ENCODE data around the gene RANBP2.
"Not testable (repeated sequence)": the region's sequence is repeated elsewhere in the genome, so short reads cannot be mapped to it uniquely, and the experiment has no call there.

The RANBP2 gene

DNA sequence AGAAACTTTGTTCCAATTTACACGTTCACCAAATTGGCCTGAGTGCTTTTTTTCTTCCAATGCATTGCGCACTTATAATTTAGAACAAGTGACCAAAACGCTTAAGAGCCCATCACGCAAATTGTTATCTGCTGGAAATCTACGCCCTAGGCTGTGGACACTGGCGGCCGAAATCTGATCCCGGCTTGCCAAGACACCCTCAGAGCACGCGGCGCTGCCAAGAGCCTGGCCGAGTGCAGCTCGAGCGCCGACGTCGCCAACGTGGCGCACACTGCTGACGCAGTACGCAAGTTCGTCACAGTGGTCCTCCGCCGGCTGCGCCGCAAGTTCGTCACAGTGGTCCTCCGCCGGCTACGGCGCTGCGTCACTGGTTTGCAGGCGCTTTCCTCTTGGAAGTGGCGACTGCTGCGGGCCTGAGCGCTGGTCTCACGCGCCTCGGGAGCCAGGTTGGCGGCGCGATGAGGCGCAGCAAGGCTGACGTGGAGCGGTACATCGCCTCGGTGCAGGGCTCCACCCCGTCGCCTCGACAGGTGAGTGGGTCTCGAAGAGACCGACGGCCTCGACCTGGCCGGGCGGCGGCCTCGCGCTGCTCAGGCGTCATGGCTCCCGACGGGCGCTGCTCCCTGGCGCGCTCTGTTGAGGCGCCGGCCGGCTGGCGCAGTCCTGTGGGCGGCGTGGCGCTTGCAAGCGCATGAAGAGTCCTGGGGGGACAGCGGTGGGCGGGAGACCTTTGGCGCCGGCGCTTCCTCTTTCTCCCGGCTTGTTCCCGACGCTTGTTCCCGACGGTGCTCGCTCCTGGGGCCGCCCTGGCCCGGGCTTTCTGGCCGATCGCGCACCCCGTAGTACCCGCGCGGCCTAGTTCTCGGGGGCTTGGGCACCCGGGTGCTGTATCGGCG is at the start of gene RANBP2:
Gene RANBP2, plus strand, starts transcription at position 334 of the 896 bp plus-strand sequence. Its CDS starts 125 bp downstream, at position 459.
- Histone ChIP-seq H3K27me3 (no peaks in the 10 kb centered on the region), H3K27ac (peak within 1 kb of the TSS; percentile 85 to 95 (median 90)), H4K20me1 (peaks cover 20 to 39% (median 29%) of the 10 kb centered on the region in 11 experiments; a peak in 21 of 22 replicates), H3K36me3 (no peaks in the 10 kb centered on the region), H3K9ac (peak within 1 kb of the TSS; percentile 88 to 97 (median 93)), H3K9me3 (replicated peaks in 1 of 11) (no peaks in the 10 kb centered on the region), H3K4me3 (peak within 1 kb of the TSS; percentile 71 to 98 (median 88)), H3K4me1 (peaks cover 23 to 38% (median 30%) of the 10 kb centered on the region in 10 experiments), H3K4me2 (peak within 1 kb of the TSS; percentile 76 to 92 (median 90))
- no peak for TF ChIP-seq Cebpa-rat (IDR thresholded peaks at IDR 0.05)

DNA sequence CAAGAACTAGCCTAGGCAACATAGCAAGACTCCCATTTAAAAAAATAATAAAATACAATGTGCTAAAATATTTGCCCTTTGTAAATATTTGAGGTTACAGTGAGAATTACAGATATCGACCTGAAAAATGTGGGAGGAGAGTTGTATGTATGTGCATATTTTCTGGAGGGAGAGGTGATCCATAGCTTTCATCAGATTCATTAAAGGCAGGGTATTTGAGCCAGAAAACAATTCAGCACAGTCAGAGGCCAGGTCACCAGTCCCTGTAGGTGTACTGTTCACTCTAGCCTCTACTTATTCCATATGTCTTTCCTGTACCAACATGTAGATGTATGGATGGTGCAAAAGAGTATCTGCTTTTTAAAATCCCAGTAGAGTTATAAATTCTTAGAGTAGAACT is 49.0 kb upstream of the RANBP2 start:
- H3K27me3 ChIP-seq; H3K9me3 ChIP-seq (replicated peaks in 1 of 11); H3K4me1 ChIP-seq; H3K27ac ChIP-seq; H3K4me2 ChIP-seq; H3K4me3 ChIP-seq; H3K9ac ChIP-seq; H4K20me1 ChIP-seq: not testable (repeated sequence)
- H3K36me3 ChIP-seq: peaks cover 7 to 28% (median 11%) of the 10 kb centered on the region in 11 experiments

DNA sequence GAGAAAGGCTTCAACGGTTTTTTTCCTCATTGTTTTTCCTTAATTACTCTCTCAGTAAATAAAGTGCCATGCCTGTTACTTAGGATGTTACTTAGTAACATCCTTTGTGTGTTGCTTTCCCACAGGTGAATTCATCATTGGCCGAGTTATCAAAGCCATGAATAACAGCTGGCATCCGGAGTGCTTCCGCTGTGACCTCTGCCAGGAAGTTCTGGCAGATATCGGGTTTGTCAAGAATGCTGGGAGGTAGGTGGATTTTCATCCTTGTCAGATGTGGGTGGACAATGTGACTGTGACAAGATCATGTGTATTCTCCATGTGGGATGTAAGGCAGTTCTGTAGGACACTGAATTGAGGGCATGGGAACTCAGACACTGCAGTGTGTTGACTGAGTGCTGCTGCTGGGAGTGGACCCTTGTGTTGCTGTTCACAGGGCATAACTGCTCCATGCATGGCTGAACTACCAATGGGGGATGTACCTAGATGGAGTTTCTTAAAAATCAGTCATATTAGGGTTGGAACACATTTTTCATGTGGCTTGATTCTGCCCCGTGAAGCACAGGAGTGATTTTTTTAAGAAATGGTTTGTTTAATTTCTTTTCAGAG is 47.0 kb upstream of the RANBP2 start:
- H4K20me1 ChIP-seq; H3K4me2 ChIP-seq; H3K27me3 ChIP-seq; H3K4me3 ChIP-seq; H3K9me3 ChIP-seq (replicated peaks in 1 of 11); H3K9ac ChIP-seq; H3K27ac ChIP-seq; H3K4me1 ChIP-seq: not testable (repeated sequence)
- peaks cover 13 to 44% (median 18%) of the 10 kb centered on the region in 11 experiments for H3K36me3 ChIP-seq

DNA sequence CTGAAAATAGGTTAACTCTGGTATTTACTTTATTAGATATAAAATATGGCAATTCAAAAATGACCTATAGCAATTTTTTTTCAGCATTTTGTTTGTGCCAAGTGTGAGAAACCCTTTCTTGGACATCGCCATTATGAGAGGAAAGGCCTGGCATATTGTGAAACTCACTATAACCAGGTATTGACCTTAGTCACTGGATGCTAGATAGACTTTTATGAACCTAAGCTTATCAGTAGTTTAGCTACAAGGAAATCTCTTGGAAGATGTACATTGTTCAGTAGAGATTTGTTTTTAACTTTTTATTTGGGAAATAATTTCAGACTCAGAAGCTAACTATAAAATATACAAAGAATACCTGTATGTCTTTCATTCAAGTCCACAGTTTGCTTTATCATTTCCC is 42.8 kb upstream of the RANBP2 start:
- not testable (repeated sequence) for H3K27me3 ChIP-seq

DNA sequence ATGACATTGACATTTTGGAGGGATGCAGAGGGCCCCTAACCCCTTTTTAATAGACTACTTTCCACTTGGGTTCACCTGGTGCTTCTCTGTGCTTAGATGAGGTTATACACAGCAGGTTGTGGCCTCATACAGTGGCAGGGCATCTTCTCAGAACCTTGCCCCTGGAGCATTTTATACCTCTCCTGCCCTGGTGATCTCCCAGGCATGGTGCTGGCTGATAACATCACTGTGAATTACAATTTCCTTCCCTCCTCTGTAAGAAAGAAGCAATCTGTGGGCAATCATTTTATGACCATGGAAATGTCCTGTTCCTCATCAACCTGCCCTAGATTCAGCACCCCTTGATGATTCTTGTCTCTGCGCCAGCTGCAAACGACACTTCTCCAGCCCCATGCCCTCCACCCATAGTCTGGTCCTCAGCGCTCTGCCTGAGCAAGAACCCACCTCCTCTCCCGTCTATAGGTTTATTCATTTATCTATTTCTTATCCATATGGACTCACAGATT is 42.0 kb upstream of the RANBP2 start:
- Histone ChIP-seq H3K4me1 (peaks cover 13 to 40% (median 19%) of the 10 kb centered on the region in 10 experiments; a peak in 18 of 20 replicates), H3K36me3 (peaks cover 26 to 58% (median 35%) of the 10 kb centered on the region in 11 experiments), H3K27ac (peak overlapping the region in 2 of 11 experiments; percentile 31 to 62; a peak in 2 of 22 replicates), H3K4me2 (peak overlapping the region in 2 of 11 experiments; percentile 6 to 23; a peak in 2 of 22 replicates)
- not testable (repeated sequence) for H3K9ac ChIP-seq; H3K4me3 ChIP-seq; H3K9me3 ChIP-seq (replicated peaks in 1 of 11); H3K27me3 ChIP-seq; H4K20me1 ChIP-seq

More for the DNA sequence above, 42.8 kb upstream of the RANBP2 start:
- H3K4me3 ChIP-seq; H4K20me1 ChIP-seq; H3K9me3 ChIP-seq (replicated peaks in 1 of 11); H3K9ac ChIP-seq; H3K4me2 ChIP-seq; H3K27ac ChIP-seq: not testable (repeated sequence)
- Histone ChIP-seq H3K36me3 (peaks cover 25 to 54% (median 28%) of the 10 kb centered on the region in 11 experiments), H3K4me1 (peaks cover 13 to 38% (median 19%) of the 10 kb centered on the region in 10 experiments; a peak in 18 of 20 replicates)

DNA sequence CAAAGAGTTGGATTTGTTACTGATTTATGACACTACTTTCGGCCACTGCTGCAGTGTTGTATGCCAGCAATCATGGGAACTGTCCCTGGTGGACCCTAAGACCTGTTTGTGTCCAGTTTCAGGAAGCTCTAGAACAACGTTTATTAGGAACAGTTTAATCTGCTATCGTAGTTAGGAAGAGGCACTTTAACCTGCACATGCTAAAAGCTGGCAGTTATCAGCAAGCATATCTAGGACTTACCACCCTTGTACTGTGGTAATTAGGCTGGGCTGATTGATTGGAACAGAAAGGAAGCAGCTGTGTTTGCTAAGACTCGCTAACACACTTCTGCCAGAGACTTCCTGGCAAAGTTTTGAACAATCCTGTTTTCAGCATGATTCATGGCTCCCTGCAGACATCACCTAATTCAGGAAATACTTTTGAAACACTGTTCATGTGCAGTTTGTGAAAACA is 41.1 kb upstream of the RANBP2 start:
- not testable (repeated sequence) for H3K9me3 ChIP-seq (replicated peaks in 1 of 11); H3K4me3 ChIP-seq; H3K27me3 ChIP-seq; H4K20me1 ChIP-seq
- H3K4me2 ChIP-seq: peak overlapping the region; percentile 24 to 63 (median 48); a peak in 20 of 22 replicates
- H3K9ac ChIP-seq: peak overlapping the region in 2 of 11 experiments; percentile 3 to 59; a peak in 3 of 22 replicates
- peak overlapping the region in 10 of 11 experiments; percentile 17 to 67 (median 54); a peak in 16 of 22 replicates for H3K27ac ChIP-seq
- peaks cover 13 to 40% (median 19%) of the 10 kb centered on the region in 10 experiments; a peak in 18 of 20 replicates for H3K4me1 ChIP-seq
- H3K36me3 ChIP-seq: peaks cover 23 to 63% (median 34%) of the 10 kb centered on the region in 11 experiments

DNA sequence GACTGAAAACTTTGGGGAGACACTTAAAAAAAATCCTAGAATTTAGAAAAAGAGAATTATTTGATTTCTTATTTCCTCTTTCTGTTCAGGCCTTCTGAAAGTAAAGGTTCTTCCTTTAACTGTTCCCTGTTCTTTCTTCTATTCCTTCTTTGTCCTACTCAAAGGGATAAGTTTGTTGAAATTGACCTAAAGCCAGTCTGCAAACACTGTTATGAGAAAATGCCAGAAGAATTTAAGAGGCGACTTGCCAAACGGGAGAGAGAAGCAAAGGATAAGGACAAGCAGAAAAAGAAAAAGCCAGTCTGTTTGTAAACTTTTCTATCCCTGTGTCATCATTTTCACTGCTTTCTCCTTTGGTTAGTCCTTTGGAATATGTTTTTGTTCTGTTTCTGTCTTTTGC is 38.5 kb upstream of the RANBP2 start:
- H3K9ac ChIP-seq; H4K20me1 ChIP-seq; H3K27me3 ChIP-seq; H3K4me3 ChIP-seq; H3K27ac ChIP-seq; H3K9me3 ChIP-seq (replicated peaks in 1 of 11); H3K4me2 ChIP-seq: not testable (repeated sequence)
- H3K36me3 ChIP-seq: peaks cover 12 to 70% (median 36%) of the 10 kb centered on the region in 11 experiments; a peak in 20 of 22 replicates
- peaks cover 13 to 40% (median 19%) of the 10 kb centered on the region in 10 experiments; a peak in 18 of 20 replicates for H3K4me1 ChIP-seq

DNA sequence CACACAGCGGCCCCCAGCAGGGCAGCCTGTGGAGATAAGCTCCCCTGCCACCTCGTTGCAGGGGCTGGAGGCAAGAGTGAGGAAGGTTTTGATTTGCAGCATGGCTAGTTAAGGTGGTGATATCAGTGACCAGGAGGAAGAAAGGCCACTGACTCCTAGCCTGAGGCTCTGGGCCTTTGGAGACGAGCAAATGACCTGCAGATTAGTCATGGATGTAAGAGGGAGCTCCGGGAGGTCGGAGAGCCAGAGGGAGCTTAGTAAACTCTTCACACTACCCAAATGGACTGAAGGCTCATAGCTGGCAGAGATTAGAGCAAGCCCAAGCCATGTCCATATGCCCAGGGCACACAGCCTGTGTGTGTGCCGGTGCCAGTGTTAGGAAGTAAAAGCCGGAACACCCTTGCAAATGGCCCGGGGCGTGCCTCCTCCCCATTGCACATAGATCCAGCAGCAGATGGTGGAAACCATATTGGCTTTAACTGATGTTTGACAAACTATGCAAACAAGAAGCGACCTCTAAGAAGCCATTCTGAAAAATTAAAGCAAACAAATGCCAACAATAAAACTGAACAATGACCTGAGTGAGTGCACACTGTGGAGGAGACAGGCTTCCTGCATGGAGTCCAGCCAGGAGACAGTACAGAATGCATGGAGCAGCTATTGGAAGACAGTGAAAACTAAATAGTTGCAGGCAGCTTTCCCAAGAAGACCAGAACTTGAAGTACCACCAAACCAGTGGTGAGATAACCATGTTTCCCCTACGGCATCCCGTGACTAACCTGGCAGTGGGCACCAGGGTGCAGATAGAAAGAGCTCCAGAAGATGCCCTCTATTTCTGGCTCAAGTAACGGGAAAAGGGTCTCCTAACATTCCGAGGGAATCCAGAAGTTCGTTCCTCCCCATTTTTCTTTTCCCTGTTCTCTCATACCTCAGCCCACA is 30.2 kb upstream of the RANBP2 start:
- H3K27ac ChIP-seq; H3K9me3 ChIP-seq (replicated peaks in 1 of 11); H3K4me1 ChIP-seq; H3K27me3 ChIP-seq; H4K20me1 ChIP-seq; H3K9ac ChIP-seq; H3K4me2 ChIP-seq; H3K4me3 ChIP-seq: not testable (repeated sequence)
- H3K36me3 ChIP-seq: peaks cover 0 to 24% (median 7%) of the 10 kb centered on the region in 11 experiments; a peak in 10 of 22 replicates

DNA sequence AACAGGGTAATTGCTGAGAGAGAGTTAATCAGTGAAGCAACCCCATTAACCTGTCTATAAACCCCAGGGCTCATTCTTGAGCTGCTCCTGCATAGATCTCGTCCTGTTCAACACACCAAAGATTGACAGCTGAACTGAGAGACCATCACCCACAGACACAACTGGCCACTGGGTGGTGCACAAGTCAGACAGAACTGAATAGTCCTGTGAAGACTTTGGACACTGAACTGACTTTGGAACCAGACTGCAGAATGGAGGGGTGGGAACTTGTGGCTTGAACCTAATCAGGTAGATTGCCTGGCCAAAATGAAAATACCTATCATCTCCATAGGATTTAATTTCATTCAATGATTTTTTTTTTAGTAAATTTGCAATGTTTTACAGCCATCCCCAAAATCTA is 29.3 kb upstream of the RANBP2 start:
- not testable (repeated sequence) for H3K4me3 ChIP-seq; H3K9me3 ChIP-seq (replicated peaks in 1 of 11); H3K9ac ChIP-seq

More for the DNA sequence above, 29.3 kb upstream of the RANBP2 start:
- H4K20me1 ChIP-seq, H3K27me3 ChIP-seq, H3K4me2 ChIP-seq, H3K27ac ChIP-seq, H3K4me1 ChIP-seq: not testable (repeated sequence)
- peaks cover 0 to 15% (median 4%) of the 10 kb centered on the region in 11 experiments; a peak in 10 of 22 replicates for H3K36me3 ChIP-seq
